Endothelial cell of umbilical vein (primary cell): ENCODE data around the gene CTNNA2. TPM values are rescaled to one million over a fixed set of nuclear protein-coding genes. Genes with fewer than 3 reads are reported as not detected.

Source experiments
- BruUV-seq: library from RNA; stranded (reverse); fragments of 400-500 nt; replicated peaks from 2 replicates; lab custom pipeline; 2021; lab: Mats Ljungman, UMichigan
- CTCF ChIA-PET: fragments of 300-600, 350-600 bp; sonication (Branson Sonifier 250); formaldehyde crosslinking; loops from one replicate; lab custom pipeline; 2021; ENCODE audit warnings: antibody characterized with exemption, inconsistent platforms; lab: Charles Lee
- POLR2A ChIA-PET: fragments of 300-600, 350-600 bp; sonication (Branson Sonifier 250); formaldehyde crosslinking; loops from one replicate; lab custom pipeline; 2021; ENCODE audit warnings: antibody characterized with exemption, inconsistent platforms; lab: Charles Lee
- DNase-seq: peaks from one replicate; pipeline ENCODE4 v3.0.0-alpha.2; 2011; ENCODE audit warnings: low read depth, low spot score
- FAIRE-seq: peaks from 2 replicates; lab custom pipeline; 2011; peaks lifted over from hg19 to GRCh38; lab: Jason Lieb, UNC
- H2AFZ ChIP-seq: 2 replicates; pipeline ENCODE4 v1.6.0; 2012; ENCODE audit warnings: low read depth, low read length, control low read depth, inconsistent platforms
- H3K27ac ChIP-seq: 2 replicates; pipeline ENCODE4 v1.5.1; 2011; ENCODE audit warnings: low read depth, mild to moderate bottlenecking, control low read depth, low read length, moderate library complexity; ENCODE audit not compliant: insufficient read depth
- H3K27me3 ChIP-seq, 2 experiments: 2 replicates each; pipeline versions ENCODE4 v1.6.0 to v1.6.1; 2011; ENCODE audit warnings: low read length in 2 of 2, mixed read lengths in 1 of 2; ENCODE audit not compliant: control insufficient read depth in 2 of 2, insufficient read depth in 2 of 2
- H3K36me3 ChIP-seq, 2 experiments: 2 replicates in 1 of 2; 3 replicates in 1 of 2; pipeline ENCODE4 v1.5.1; 2011; ENCODE audit warnings: low read length in 2 of 2, mild to moderate bottlenecking in 1 of 2, moderate library complexity in 1 of 2; ENCODE audit not compliant: control insufficient read depth in 2 of 2, insufficient read depth in 2 of 2; ENCODE audit errors: extremely low read depth in 1 of 2
- H3K4me1 ChIP-seq: 3 replicates; pipeline ENCODE4 v1.5.1; 2011; ENCODE audit warnings: mild to moderate bottlenecking, low read length; ENCODE audit not compliant: control insufficient read depth, insufficient read depth; ENCODE audit errors: extremely low read depth
- H3K4me2 ChIP-seq: 2 replicates; pipeline ENCODE4 v1.6.1; 2011; ENCODE audit warnings: low read length, control low read depth, mixed read lengths; ENCODE audit not compliant: insufficient read depth
- H3K4me3 ChIP-seq, 3 experiments: fragments of 200-600 bp in 1 of 3; sonication (generic), shearing (Covaris generic) in 1 of 3; replicated peaks in 1 of 3; 2 replicates each; pipeline ENCODE4 v1.5.1; 2011 to 2016; ENCODE audit warnings: control low read depth in 3 of 3, low read length in 3 of 3, mild to moderate bottlenecking in 2 of 3, inconsistent platforms in 1 of 3, low read depth in 1 of 3, moderate library complexity in 1 of 3; ENCODE audit not compliant: insufficient read depth in 1 of 3
- H3K79me2 ChIP-seq: 2 replicates; pipeline ENCODE4 v1.6.0; 2012; ENCODE audit warnings: low read length, inconsistent platforms; ENCODE audit not compliant: control insufficient read depth, insufficient read depth
- H3K9ac ChIP-seq: replicated peaks from 2 replicates; pipeline ENCODE3; 2011; ENCODE audit warnings: low read length, control low read depth; ENCODE audit not compliant: insufficient read depth; ENCODE audit errors: extremely low read depth
- H3K9me1 ChIP-seq: replicated peaks from 3 replicates; pipeline ENCODE4 v1.6.0; 2011; ENCODE audit warnings: mild to moderate bottlenecking, low read length; ENCODE audit not compliant: control insufficient read depth, insufficient read depth; ENCODE audit errors: extremely low read depth
- H3K9me3 ChIP-seq: replicated peaks from 2 replicates; pipeline ENCODE4 v1.5.1; 2012; ENCODE audit warnings: low read length, inconsistent platforms; ENCODE audit not compliant: control insufficient read depth, insufficient read depth
- H4K20me1 ChIP-seq: replicated peaks from 2 replicates; pipeline ENCODE3; 2011; ENCODE audit warnings: mild to moderate bottlenecking, low read length; ENCODE audit not compliant: control insufficient read depth, insufficient read depth; ENCODE audit errors: extremely low read depth
- EZH2 ChIP-seq: IDR thresholded peaks from 2 replicates; pipeline ENCODE4 v1.6.1; 2012; ENCODE audit warnings: borderline replicate concordance, low read depth, mild to moderate bottlenecking, moderate library complexity, low read length, inconsistent platforms; ENCODE audit not compliant: severe bottlenecking
- FOS ChIP-seq: IDR thresholded peaks from 2 replicates; pipeline ENCODE4 v1.6.1; 2011; ENCODE audit warnings: mild to moderate bottlenecking, low read length, moderate library complexity, borderline replicate concordance; ENCODE audit not compliant: insufficient read depth
- GATA2 ChIP-seq: IDR thresholded peaks from 2 replicates; pipeline ENCODE4 v1.7.0; 2011; ENCODE audit warnings: low read depth, mild to moderate bottlenecking, moderate library complexity, mixed read lengths, low read length; ENCODE audit not compliant: insufficient read length, insufficient read depth
- JUN ChIP-seq: IDR thresholded peaks from 2 replicates; pipeline ENCODE4 v1.6.1; 2011; ENCODE audit warnings: borderline replicate concordance, low read depth; ENCODE audit not compliant: insufficient read length, insufficient read depth
- MYC ChIP-seq: IDR thresholded peaks from one replicate; pipeline ENCODE4 v1.6.1; 2011; ENCODE audit warnings: mild to moderate bottlenecking, low read depth, low read length
- POLR2A ChIP-seq: IDR thresholded peaks from 2 replicates; pipeline ENCODE4 v1.6.1; 2012; ENCODE audit warnings: low read depth, mild to moderate bottlenecking, control low read depth, low read length
- POLR2AphosphoS5 ChIP-seq: IDR thresholded peaks from 2 replicates; pipeline ENCODE4 v1.6.1; 2012; ENCODE audit warnings: low read depth, mild to moderate bottlenecking, control low read depth, low read length, moderate library complexity; ENCODE audit not compliant: insufficient read depth
- dilution Hi-C: fragments of 300-500 bp; cut with MboI; formaldehyde crosslinking; loops from one replicate; pipeline ENCODE4 v1.15.0; 2019; ENCODE audit warnings: low sequenced_read_pairs; ENCODE audit not compliant: extremely low pct_ligation_motif_present
- intact Hi-C: fragments of 100-400 bp; cut with micrococcal nuclease; formaldehyde crosslinking; loops from one replicate; pipeline ENCODE4 v1.10.0; 2022
- polyA plus RNA-seq, 4 experiments: library from polyadenylated mRNA; depleted of rRNA in 3 of 4; stranded (reverse) in 3 of 4; unstranded in 1 of 4; fragments of >200 nt; gene quantifications; 2 replicates each; pipeline versions ENCODE4 v1.2.1 to v1.2.3, GENCODE V29; 2011 to 2012; ENCODE audit warnings: missing spikeins in 1 of 4
- total RNA-seq: library from RNA; stranded (reverse); gene quantifications from 2 replicates; pipeline ENCODE4 v1.2.3, GENCODE V29; 2021
- TF ChIP-seq, protein P1 (sequence below): IDR thresholded peaks from 2 replicates; pipeline ENCODE4 v1.6.1; 2011; ENCODE audit not compliant: insufficient read depth, insufficient read length
- TF ChIP-seq, protein P2 (sequence below), 2 donors: IDR thresholded peaks; 1 replicate in 1 of 2; 2 replicates in 1 of 2; pipeline ENCODE4 v1.5.1; 2011; ENCODE audit warnings: low read length in 2 of 2, mild to moderate bottlenecking in 2 of 2, moderate library complexity in 2 of 2, control low read depth in 1 of 2, inconsistent platforms in 1 of 2, low read depth in 1 of 2; ENCODE audit not compliant: insufficient read depth in 1 of 2; ENCODE audit errors: extremely low read depth in 1 of 2

Gene CTNNA2
- total and polyA plus RNA-seq, 2 donors (not counting 3 experiments of a cell fraction or from before 2014, with no cell fraction given): not detected

GRCh38 chr2:80420530-80421208 is 907.8 kb downstream of the CTNNA2 start:
- H3K9ac ChIP-seq: no peak overlapping the region
- no peaks in the 10 kb centered on the region for H3K9me3 ChIP-seq
- POLR2A ChIA-PET: no interaction called here
- H3K27ac ChIP-seq: no peak overlapping the region
- no peaks in the 10 kb centered on the region for H3K27me3 ChIP-seq
- TF ChIP-seq JUN (no peak), MYC (no peak), POLR2A (no peak), GATA2 (no peak)
- TF ChIP-seq, protein P1, sequence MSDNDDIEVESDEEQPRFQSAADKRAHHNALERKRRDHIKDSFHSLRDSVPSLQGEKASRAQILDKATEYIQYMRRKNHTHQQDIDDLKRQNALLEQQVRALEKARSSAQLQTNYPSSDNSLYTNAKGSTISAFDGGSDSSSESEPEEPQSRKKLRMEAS: no peak
- no peak overlapping the region for H3K4me2 ChIP-seq
- H3K36me3 ChIP-seq: no peaks in the 10 kb centered on the region
- DNase-seq (no peak), FAIRE-seq (no peak)
- dilution Hi-C loops (no loop called here), intact Hi-C loops (no loop called here)
- CTCF ChIA-PET: no interaction called here
- no peak overlapping the region for H3K4me3 ChIP-seq
- BruUV-seq: no TSS peak
- H3K4me1 ChIP-seq: no peaks in the 10 kb centered on the region
- no peaks in the 10 kb centered on the region for H3K9me1 ChIP-seq
- no peak overlapping the region for H2AFZ ChIP-seq
- no peaks in the 10 kb centered on the region for H4K20me1 ChIP-seq
- no peaks in the 10 kb centered on the region for H3K79me2 ChIP-seq

DNA sequence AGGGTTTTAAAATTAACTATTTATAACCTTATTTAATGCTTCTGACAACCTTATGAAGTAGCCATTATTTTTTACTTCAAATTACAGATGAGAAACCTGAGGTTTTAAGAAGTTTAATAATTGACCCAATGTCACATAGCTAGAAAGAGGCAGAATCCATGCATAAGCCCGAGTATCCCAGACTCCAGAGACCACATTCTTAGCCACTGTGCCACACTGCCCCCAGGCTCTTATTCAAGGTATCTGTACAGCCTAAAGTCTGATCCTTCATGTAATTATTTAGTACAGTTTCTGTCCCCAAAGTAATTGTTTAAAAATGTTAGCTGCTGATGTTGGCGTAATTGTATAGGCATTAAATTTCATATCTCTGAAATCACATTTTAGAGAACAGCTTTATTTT is 916.4 kb downstream of the CTNNA2 start:
- Histone ChIP-seq H3K36me3 (no peaks in the 10 kb centered on the region), H3K4me3 (no peak overlapping the region), H2AFZ (no peak overlapping the region), H3K27ac (no peak overlapping the region), H4K20me1 (no peaks in the 10 kb centered on the region), H3K9me3 (no peaks in the 10 kb centered on the region), H3K27me3 (no peaks in the 10 kb centered on the region), H3K79me2 (no peaks in the 10 kb centered on the region), H3K4me2 (no peak overlapping the region), H3K9me1 (no peaks in the 10 kb centered on the region), H3K9ac (no peak overlapping the region), H3K4me1 (no peaks in the 10 kb centered on the region)
- TF ChIP-seq JUN (no peak), POLR2A (no peak), EZH2 (no peak), FOS (no peak), GATA2 (no peak), MYC (no peak), POLR2AphosphoS5 (no peak)
- TF ChIP-seq, protein P2, sequence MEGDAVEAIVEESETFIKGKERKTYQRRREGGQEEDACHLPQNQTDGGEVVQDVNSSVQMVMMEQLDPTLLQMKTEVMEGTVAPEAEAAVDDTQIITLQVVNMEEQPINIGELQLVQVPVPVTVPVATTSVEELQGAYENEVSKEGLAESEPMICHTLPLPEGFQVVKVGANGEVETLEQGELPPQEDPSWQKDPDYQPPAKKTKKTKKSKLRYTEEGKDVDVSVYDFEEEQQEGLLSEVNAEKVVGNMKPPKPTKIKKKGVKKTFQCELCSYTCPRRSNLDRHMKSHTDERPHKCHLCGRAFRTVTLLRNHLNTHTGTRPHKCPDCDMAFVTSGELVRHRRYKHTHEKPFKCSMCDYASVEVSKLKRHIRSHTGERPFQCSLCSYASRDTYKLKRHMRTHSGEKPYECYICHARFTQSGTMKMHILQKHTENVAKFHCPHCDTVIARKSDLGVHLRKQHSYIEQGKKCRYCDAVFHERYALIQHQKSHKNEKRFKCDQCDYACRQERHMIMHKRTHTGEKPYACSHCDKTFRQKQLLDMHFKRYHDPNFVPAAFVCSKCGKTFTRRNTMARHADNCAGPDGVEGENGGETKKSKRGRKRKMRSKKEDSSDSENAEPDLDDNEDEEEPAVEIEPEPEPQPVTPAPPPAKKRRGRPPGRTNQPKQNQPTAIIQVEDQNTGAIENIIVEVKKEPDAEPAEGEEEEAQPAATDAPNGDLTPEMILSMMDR (IDR thresholded peaks at IDR 0.05; ENCODE audit: extremely low read depth in 1 of 2, insufficient read depth in 1 of 2, low read depth in 1 of 2, low read length in 2 of 2): no peak
- TF ChIP-seq, protein P1: no peak
- ChIA-PET POLR2A (no interaction called here), CTCF (no interaction called here)
- intact Hi-C loops (no loop called here), dilution Hi-C loops (no loop called here)
- BruUV-seq: no TSS peak
- FAIRE-seq (no peak), DNase-seq (no peak)
